GM12875 (cell line): Measurements from ENCODE around the gene UGT1A9.

Source experiments
- H3K4me3 ChIP-seq: one replicate; pipeline ENCODE4 v1.5.1; 2011; ENCODE audit warnings: low read depth, low read length, control low read depth
- TF ChIP-seq, protein P1 (sequence below): IDR thresholded peaks from 2 replicates; pipeline ENCODE4 v1.5.1; 2011; ENCODE audit warnings: low read depth, mild to moderate bottlenecking, control low read depth, inconsistent platforms, low read length, moderate library complexity, borderline replicate concordance; ENCODE audit not compliant: insufficient read depth

UGT1A9 gene

GRCh38 chr2:233815861-233816260 lies 144.2 kb downstream of the UGT1A9 start:
- TF ChIP-seq, protein P1, sequence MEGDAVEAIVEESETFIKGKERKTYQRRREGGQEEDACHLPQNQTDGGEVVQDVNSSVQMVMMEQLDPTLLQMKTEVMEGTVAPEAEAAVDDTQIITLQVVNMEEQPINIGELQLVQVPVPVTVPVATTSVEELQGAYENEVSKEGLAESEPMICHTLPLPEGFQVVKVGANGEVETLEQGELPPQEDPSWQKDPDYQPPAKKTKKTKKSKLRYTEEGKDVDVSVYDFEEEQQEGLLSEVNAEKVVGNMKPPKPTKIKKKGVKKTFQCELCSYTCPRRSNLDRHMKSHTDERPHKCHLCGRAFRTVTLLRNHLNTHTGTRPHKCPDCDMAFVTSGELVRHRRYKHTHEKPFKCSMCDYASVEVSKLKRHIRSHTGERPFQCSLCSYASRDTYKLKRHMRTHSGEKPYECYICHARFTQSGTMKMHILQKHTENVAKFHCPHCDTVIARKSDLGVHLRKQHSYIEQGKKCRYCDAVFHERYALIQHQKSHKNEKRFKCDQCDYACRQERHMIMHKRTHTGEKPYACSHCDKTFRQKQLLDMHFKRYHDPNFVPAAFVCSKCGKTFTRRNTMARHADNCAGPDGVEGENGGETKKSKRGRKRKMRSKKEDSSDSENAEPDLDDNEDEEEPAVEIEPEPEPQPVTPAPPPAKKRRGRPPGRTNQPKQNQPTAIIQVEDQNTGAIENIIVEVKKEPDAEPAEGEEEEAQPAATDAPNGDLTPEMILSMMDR = no peak
- H3K4me3 ChIP-seq = no peak overlapping the region

- TF ChIP-seq, protein P1 = no peak
- no peak overlapping the region for H3K4me3 ChIP-seq
These were observed 144.6 kb downstream of the UGT1A9 start for GRCh38 chr2:233816334-233816733.

DNA sequence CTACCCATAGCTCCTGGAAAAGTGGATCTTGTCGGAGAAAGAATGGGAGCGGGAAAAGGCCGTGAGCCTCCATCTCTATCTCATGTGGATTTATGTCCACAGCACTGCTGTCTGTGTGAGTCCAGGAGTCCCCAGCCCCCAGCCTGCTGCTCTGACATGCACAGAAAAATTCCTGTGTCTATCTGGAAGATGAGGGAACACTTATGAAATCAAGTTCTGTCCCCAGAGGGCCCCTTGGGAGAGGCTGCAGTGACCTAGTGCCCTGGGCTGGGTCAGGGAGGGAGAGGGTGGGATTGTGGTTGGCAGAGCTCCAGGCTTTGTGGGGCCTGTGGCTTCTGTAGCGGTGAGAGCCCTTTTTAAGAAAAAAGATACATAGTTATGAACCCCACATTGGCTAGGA lies 145.1 kb downstream of the UGT1A9 start:
- TF ChIP-seq, protein P1 = no peak
- no peak overlapping the region for H3K4me3 ChIP-seq

DNA sequence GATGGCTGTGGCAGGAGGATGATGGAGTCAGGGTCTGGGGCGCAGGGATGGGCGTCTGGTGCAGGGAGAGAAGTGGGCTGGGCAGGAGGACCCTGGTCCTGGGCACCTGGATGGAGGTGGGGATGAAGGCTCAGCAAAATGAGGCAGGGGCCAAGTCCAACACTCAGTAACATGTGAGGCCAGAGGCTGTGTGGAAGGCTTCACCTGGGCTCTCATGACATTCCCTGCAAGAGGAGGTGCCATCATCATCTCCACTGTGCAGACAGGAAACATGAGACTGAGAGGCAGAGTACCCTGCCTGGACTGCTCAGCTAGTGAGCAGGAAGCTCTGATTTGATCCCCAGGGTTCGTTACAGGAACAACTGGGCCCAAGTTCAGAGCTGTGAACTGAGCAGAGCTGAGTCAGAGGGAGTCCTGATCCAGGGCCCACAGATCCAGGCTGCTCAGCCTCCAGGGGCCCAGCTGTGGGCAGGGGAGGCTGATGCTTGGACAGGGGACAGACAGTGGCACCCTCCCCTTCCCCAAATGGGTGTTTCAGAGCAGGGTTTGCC lies 145.7 kb downstream of the UGT1A9 start:
- TF ChIP-seq, protein P1 = no peak
- no peak overlapping the region for H3K4me3 ChIP-seq

GRCh38 chr2:233817995-233818638 lies 146.4 kb downstream of the UGT1A9 start:
- H3K4me3 ChIP-seq = no peak overlapping the region
- TF ChIP-seq, protein P1 = no peak

- no peak overlapping the region for H3K4me3 ChIP-seq
- TF ChIP-seq, protein P1 = no peak
These were observed 147.2 kb downstream of the UGT1A9 start for GRCh38 chr2:233818639-233819621.
